ENCODE measurements around the gene COPS8. TPM values are rescaled to one million over a fixed set of nuclear protein-coding genes. Genes with fewer than 3 reads are reported as not detected.

COPS8 gene
- total and polyA plus RNA-seq, 7 donors: 77.1 to 427 (median 190) TPM

DNA sequence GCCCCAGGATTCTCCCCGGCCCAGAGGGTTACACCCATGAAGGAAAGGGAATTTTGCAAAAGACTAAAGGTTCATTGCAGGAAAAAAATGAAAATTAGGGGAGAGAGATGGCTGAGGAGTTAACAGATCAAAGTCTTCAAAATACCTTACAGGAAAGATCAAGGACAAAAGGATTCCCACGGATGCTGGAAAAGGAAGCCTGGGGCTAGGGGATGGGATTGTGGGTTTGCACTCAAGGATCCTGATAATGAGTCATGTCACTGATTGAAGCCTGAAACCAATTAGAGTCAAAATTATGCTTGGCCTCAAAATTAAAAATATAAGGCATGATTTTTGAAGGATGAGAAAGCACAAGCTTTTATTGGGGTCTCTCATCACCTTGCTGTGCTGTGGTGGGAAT, 32.6 kb upstream of the COPS8 start:
- no peaks in the 10 kb centered on the region for H3K36me3 ChIP-seq (ENCODE audit: insufficient read depth in 1 of 2, low read depth in 1 of 2)
- no peaks in the 10 kb centered on the region for H3K4me1 ChIP-seq
- H3K27ac ChIP-seq: no peak overlapping the region
- peaks cover 7% of the 10 kb centered on the region for H3K9me3 ChIP-seq
- H3K4me3 ChIP-seq: no peak overlapping the region
- H3K27me3 ChIP-seq (ENCODE audit: insufficient read depth in 3 of 3, low read length in 2 of 3): no peaks in the 10 kb centered on the region
- DNase-seq (no peak), ATAC-seq (no peak)
- 81 to 85% (median 82%) methylated on average over 2 of the region's 2 CpGs for WGBS, 3 donors
- no peak for TF ChIP-seq CTCF (IDR thresholded peaks at IDR 0.05)
- intact Hi-C loops (cut with DNase I): no loop called here

DNA sequence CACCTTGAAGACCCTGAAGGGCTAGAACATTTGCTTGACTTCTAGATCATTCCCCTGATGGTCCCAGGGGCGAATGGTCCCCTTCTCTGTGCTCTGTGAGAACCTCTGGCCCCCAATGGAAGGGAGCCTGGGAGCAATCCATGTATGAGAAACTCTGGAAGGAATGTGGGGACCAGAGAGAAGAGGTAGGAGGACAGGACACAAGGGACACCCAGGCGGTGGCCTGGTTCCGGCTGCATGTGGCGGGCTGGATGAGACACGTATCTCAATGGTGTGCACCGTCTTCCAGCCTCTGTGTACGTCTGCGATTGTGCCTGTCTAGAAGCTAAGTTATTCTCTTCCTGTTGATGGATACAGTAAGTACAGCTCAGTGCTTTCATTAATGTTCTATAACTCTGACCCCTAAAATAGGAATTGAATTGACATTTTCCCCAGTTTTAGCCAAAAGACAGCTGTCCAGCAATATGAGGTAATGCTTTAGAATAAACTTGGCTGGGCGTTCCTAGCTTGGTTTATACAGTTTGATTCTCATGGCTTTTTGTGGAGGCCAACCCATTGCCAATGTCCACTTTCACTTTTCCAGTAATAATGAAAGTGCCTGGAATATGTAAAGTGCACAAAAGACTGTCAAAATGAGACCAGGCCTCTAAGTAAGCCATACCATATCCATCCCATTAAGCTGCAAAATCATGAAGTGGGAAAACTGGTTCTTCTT, 30.1 kb upstream of the COPS8 start:
- H3K27ac ChIP-seq: no peak overlapping the region
- no peaks in the 10 kb centered on the region for H3K27me3 ChIP-seq (ENCODE audit: insufficient read depth in 3 of 3, low read length in 2 of 3)
- TF ChIP-seq CTCF (IDR thresholded peaks at IDR 0.05): no peak
- 91 to 96% (median 93%) methylated on average over 9 of the region's 9 CpGs for WGBS, 3 donors
- no peaks in the 10 kb centered on the region for H3K36me3 ChIP-seq (ENCODE audit: insufficient read depth in 1 of 2, low read depth in 1 of 2)
- DNase-seq (no peak), ATAC-seq (no peak)
- no peak overlapping the region for H3K4me3 ChIP-seq
- H3K4me1 ChIP-seq: peaks cover 3% of the 10 kb centered on the region
- intact Hi-C loops (cut with DNase I): no loop called here
- H3K9me3 ChIP-seq: no peaks in the 10 kb centered on the region

GRCh38 chr2:237056287-237056875, 29.3 kb upstream of the COPS8 start:
- intact Hi-C loops (cut with DNase I): no loop called here
- no peaks in the 10 kb centered on the region for H3K9me3 ChIP-seq
- H3K27ac ChIP-seq: no peak overlapping the region
- H3K4me3 ChIP-seq: no peak overlapping the region
- TF ChIP-seq CTCF (IDR thresholded peaks at IDR 0.05): no peak
- H3K27me3 ChIP-seq (ENCODE audit: insufficient read depth in 3 of 3, low read length in 2 of 3): no peaks in the 10 kb centered on the region
- no peaks in the 10 kb centered on the region for H3K36me3 ChIP-seq (ENCODE audit: insufficient read depth in 1 of 2, low read depth in 1 of 2)
- 90 to 92% (median 90%) methylated on average over 11 of the region's 11 CpGs for WGBS, 3 donors
- no peak for ATAC-seq
- peaks cover 9% of the 10 kb centered on the region for H3K4me1 ChIP-seq
- no peak for DNase-seq

DNA sequence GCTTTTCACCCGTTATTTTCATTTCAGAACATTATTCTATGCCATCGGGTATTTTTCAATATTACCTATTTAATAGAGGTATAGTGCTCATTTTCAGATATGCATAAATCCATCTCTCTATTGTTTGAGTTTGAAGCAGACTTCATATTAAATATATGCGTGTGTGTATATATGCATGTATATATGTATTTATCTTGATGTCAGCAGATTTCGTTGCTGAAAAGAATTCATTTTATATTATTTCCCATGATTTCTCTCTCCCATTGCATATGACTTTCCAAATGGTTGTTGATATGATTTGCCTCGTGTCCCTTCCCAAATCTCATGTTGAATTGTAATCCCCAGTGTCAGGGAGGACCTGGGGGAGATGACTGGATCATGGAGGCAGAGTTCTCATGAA, 28.6 kb upstream of the COPS8 start:
- TF ChIP-seq CTCF (IDR thresholded peaks at IDR 0.05): no peak
- H3K27ac ChIP-seq: no peak overlapping the region
- H3K9me3 ChIP-seq: no peaks in the 10 kb centered on the region
- intact Hi-C loops (cut with DNase I): no loop called here
- H3K27me3 ChIP-seq (ENCODE audit: insufficient read depth in 3 of 3, low read length in 2 of 3): no peaks in the 10 kb centered on the region
- WGBS, 3 donors: 90 to 94% (median 92%) methylated on average over 5 of the region's 5 CpGs
- no peaks in the 10 kb centered on the region for H3K36me3 ChIP-seq (ENCODE audit: insufficient read depth in 1 of 2, low read depth in 1 of 2)
- DNase-seq: no peak
- no peak overlapping the region for H3K4me3 ChIP-seq
- peaks cover 9% of the 10 kb centered on the region for H3K4me1 ChIP-seq
- ATAC-seq: no peak

Measured in psoas muscle (tissue), 8 donors.